GM13977 (cell line): ENCODE measurements around the gene KCNG1.

Source experiments
- DNase-seq: peaks from one replicate; pipeline ENCODE4 v3.0.0; 2012; ENCODE audit warnings: low spot score
- in situ Hi-C: fragments of 300-500 bp; cut with MboI; formaldehyde crosslinking; loops from one replicate; pipeline ENCODE4 v1.12.0; 2022; ENCODE audit warnings: low sequenced_read_pairs, low pct_unique_long_range_greater_than_20kb, mixed read lengths, inconsistent platforms; ENCODE audit not compliant: unreplicated experiment
- TF ChIP-seq, protein P1 (sequence below): IDR thresholded peaks from 2 replicates; pipeline ENCODE4 v1.5.1; 2012; ENCODE audit warnings: mild to moderate bottlenecking, control low read depth; ENCODE audit not compliant: insufficient read depth; ENCODE audit errors: extremely low read depth, missing control alignments

The KCNG1 gene

DNA sequence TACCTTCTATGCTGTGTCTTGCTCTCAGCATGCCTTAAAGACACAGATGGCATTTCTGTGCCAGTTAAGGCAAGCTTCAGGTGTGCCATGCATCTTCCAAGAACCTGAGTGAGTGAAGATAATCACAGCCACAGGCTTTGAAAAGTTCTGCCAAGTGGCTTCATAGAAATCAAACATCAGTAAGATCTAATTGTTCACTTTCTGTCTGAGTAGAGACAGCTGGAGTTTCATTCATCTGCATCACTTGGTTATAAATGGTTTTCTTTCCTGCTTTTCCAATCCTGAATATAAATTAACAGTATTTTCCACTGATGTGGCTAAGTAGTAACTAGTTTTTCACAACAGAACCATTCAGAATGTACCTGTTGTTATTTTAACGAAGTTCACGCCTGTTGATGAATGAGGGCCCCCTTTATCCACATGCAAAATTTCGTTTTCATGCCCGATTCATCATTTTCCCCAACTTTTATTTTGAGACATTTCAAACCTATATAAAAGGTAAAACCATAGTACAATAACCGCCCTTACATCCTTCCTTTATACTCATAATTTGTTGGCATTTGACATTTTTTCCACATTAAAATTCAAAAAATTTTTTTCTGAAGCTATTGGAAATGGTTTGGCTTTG is 38.6 kb upstream of the KCNG1 start:
- TF ChIP-seq, protein P1, sequence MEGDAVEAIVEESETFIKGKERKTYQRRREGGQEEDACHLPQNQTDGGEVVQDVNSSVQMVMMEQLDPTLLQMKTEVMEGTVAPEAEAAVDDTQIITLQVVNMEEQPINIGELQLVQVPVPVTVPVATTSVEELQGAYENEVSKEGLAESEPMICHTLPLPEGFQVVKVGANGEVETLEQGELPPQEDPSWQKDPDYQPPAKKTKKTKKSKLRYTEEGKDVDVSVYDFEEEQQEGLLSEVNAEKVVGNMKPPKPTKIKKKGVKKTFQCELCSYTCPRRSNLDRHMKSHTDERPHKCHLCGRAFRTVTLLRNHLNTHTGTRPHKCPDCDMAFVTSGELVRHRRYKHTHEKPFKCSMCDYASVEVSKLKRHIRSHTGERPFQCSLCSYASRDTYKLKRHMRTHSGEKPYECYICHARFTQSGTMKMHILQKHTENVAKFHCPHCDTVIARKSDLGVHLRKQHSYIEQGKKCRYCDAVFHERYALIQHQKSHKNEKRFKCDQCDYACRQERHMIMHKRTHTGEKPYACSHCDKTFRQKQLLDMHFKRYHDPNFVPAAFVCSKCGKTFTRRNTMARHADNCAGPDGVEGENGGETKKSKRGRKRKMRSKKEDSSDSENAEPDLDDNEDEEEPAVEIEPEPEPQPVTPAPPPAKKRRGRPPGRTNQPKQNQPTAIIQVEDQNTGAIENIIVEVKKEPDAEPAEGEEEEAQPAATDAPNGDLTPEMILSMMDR = no peak
- in situ Hi-C loops = no loop called here
- no peak for DNase-seq

DNA sequence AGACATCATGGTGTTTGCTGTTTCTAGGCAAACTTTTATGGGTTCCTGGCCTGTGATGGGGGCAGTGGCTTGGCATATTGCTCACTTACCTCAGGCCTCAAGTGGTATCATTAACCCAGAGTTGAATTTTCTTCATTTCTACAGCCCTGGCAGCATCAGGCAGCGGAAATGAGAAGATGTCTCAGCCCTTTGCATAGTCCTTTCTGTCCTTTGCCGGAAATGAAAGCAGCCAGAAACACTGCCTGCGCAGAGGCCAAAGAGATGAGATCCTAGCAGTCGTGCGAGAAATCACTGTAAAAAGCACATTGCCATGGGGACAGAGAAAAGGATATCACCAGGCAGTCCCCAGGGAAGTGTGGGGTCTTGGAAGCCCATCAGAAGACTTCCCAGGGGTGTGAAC is 37.4 kb upstream of the KCNG1 start:
- no peak for DNase-seq
- in situ Hi-C loops = no loop called here
- TF ChIP-seq, protein P1 = no peak

DNA sequence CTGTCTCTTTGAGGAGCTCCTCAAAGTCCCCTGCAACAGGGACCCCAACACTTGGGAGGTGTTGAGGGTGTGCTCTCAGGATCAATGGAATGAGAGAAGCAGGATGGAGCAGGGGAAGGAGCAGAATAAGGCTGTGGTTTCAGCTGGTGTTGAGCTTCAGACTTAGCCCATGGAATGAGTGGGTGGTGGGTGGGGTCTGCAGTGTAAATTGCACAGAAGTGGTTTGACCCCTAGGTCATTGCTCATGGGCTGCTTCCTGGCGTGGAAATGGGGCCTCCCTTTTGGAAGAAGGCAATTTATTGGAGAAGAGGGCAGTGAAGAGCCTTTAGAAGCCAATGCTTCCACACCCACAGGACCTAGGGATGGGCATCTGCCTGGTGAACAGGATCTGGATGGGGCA is 37.0 kb upstream of the KCNG1 start:
- in situ Hi-C loops = no loop called here
- no peak for DNase-seq
- TF ChIP-seq, protein P1 = no peak

DNA sequence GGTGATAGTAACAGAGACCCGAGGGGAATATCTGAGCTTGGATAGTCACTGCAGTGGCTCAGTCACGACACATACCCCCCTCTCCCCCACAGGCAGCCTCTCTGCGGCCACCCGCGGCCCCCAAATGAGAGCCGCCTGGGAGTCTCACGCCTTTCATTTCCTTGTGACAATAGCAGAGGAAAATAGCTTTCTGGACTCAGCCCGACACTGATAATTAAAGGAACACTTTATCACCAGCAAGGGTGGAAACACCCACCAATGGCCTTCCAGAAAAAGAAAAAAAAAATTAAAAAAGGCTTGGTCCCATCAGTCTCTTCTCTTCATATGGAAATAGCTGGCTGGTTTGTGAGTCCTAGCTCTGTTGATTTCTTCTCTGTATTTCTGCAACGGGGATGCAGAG is 35.1 kb upstream of the KCNG1 start:
- TF ChIP-seq, protein P1 = no peak
- DNase-seq = no peak
- in situ Hi-C loops = no loop called here

DNA sequence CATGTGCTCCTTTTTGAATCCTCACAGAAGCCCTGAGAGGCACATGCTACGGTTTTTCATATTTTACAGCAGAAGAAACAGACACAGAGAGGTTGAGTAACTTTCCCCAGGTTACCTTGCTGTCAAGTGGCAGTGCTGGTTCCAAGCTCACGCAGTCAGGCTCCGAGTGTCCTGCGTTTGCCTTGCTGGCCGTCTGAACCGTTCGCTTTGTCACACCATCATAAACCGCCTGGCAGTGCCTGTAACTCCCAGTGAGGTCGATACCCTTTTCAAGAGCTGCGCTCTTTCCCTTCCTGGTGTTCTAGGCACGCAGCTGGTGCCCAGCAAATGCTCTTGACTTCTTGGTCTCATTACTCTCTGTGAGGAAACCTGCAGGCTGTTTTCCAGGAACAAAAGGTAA is 31.3 kb upstream of the KCNG1 start:
- DNase-seq = no peak
- in situ Hi-C loops = no loop called here

DNA sequence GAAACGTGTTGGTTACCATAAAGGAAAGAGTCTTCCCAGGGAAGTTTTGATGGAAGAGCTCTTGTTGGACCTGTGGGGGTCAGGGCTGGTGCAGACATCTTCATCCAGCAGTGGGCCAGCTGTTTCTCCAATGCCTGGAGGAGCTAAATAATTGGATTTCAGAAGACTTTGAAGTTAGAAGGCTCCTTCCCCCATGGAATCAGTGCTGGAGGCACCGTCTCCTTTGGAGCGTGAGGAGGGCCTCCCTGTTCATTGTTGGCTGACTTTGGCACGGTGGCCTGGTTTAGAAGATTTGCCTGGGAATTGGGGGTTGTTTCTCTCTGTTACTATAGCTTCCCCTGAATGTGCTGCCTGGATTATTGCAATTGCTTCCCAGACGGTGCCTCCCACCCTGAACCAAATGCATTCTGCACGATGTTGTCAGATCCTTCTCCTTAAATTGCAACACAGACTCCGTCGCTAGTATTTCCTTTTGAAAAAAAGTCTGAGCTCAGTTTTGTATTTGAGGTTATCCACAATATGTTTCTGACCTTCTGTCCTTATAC is 27.7 kb upstream of the KCNG1 start:
- TF ChIP-seq, protein P1 = no peak
- no peak for DNase-seq
- in situ Hi-C loops = no loop called here

More for the DNA sequence above, 31.3 kb upstream of the KCNG1 start:
- TF ChIP-seq, protein P1 = no peak
